Measurements from ENCODE around the gene ARPC1B. TPM values are rescaled to one million over a fixed set of nuclear protein-coding genes. Genes with fewer than 3 reads are reported as not detected.
"Not testable (repeated sequence)": the region's sequence is repeated elsewhere in the genome, so short reads cannot be mapped to it uniquely, and the experiment has no call there.

ARPC1B gene
- total and polyA plus RNA-seq, 3 donors from 2014 or later, result 50.5 to 64.9 (median 64.6) TPM

DNA sequence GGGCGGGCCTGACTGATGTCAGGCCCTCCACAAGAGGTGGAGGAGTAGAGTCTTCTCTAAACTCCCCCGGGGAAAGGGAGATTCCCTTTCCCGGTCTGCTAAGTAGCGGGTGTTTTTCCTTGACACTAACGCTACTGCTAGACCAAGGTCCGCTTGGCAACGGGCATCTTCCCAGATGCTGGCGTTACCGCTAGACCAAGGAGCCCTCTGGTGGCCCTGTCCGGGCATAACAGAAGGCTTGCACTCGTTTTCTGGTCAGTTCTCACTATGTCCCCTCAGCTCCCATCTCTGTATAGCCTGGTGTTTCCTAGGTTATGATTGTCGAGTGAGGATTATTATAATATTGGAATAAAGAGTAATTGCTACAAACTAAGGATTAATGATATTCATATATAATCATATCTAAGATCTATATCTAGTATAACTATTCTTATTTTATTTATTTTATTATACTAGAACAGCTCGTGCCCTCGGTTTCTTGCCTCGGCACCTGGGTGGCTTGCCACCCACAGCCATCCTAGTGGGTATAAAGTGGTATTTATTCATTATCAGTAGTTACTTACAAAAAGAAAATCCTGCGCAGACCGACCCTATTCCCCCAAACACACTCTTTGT lies 41.1 kb downstream of the ARPC1B start:
- H3K4me3 ChIP-seq; H3K36me3 ChIP-seq (ENCODE audit: low read depth, missing control alignments); H3K27me3 ChIP-seq; intact Hi-C loops (cut with DNase I; ENCODE audit: low total_unique reads); H3K27ac ChIP-seq; H3K9me3 ChIP-seq; H3K4me1 ChIP-seq: not testable (repeated sequence)
- TF ChIP-seq, protein P1, sequence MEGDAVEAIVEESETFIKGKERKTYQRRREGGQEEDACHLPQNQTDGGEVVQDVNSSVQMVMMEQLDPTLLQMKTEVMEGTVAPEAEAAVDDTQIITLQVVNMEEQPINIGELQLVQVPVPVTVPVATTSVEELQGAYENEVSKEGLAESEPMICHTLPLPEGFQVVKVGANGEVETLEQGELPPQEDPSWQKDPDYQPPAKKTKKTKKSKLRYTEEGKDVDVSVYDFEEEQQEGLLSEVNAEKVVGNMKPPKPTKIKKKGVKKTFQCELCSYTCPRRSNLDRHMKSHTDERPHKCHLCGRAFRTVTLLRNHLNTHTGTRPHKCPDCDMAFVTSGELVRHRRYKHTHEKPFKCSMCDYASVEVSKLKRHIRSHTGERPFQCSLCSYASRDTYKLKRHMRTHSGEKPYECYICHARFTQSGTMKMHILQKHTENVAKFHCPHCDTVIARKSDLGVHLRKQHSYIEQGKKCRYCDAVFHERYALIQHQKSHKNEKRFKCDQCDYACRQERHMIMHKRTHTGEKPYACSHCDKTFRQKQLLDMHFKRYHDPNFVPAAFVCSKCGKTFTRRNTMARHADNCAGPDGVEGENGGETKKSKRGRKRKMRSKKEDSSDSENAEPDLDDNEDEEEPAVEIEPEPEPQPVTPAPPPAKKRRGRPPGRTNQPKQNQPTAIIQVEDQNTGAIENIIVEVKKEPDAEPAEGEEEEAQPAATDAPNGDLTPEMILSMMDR (IDR thresholded peaks at IDR 0.05), result peak; percentile 48 to 67 (median 66)
- 55 to 57% methylated on average over 17 of the region's 17 CpGs for WGBS, 2 donors
- DNase-seq, result peak; percentile 87

- no peaks in the 10 kb centered on the region for H3K9me3 ChIP-seq
- H3K36me3 ChIP-seq (ENCODE audit: low read depth, missing control alignments), result peaks cover under 1% of the 10 kb centered on the region
- no peak overlapping the region for H3K27ac ChIP-seq
- no peaks in the 10 kb centered on the region for H3K4me1 ChIP-seq
- no peak overlapping the region for H3K4me3 ChIP-seq
- H3K27me3 ChIP-seq, result no peaks in the 10 kb centered on the region
- intact Hi-C loops (cut with DNase I; ENCODE audit: low total_unique reads), result no loop called here
- WGBS, 2 donors, result 89 to 90% methylated on average over 9 of the region's 9 CpGs
- no peak for TF ChIP-seq POLR2A (IDR thresholded peaks at IDR 0.05)
- TF ChIP-seq, protein P1 (IDR thresholded peaks at IDR 0.05), result no peak
- no peak for DNase-seq
Measured at GRCh38 chr7:99418260-99418659, 43.7 kb downstream of the ARPC1B start.

GRCh38 chr7:99419323-99420021 lies 44.9 kb downstream of the ARPC1B start:
- no peak for TF ChIP-seq POLR2A (IDR thresholded peaks at IDR 0.05)
- DNase-seq, result no peak
- peak overlapping the region in 1 of 2 donors; percentile 3 for H3K4me3 ChIP-seq
- H3K9me3 ChIP-seq, result no peaks in the 10 kb centered on the region
- WGBS, 2 donors, result 89 to 90% methylated on average over 13 to 29 of the region's 29 CpGs
- no peaks in the 10 kb centered on the region for H3K27me3 ChIP-seq
- H3K27ac ChIP-seq, result no peak overlapping the region
- H3K36me3 ChIP-seq (ENCODE audit: low read depth, missing control alignments), result peaks cover 3% of the 10 kb centered on the region
- no peaks in the 10 kb centered on the region for H3K4me1 ChIP-seq
- intact Hi-C loops (cut with DNase I; ENCODE audit: low total_unique reads), result no loop called here

DNA sequence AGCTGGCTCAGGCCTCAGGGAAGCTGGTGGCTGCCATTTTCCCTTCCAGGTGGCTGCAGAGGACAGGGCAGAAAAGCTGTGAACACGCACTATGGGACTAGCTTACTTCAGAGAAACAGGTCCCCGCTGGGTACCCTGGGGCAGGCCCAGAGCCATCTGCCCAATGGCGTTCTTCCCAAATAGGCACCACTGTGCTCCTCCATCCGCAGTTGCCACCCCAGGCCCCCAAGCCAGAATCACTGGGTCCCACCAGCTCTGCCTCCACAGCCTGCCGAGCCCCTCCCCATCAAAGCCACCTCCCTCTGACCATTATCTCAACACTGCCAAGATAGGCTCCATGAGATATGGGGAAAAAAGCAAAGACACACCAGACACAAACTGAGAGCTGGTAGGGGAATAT lies 45.7 kb downstream of the ARPC1B start:
- H3K4me1 ChIP-seq, result no peaks in the 10 kb centered on the region
- intact Hi-C loops (cut with DNase I; ENCODE audit: low total_unique reads), result no loop called here
- no peak for DNase-seq
- peak overlapping the region; percentile 3 to 9 for H3K4me3 ChIP-seq
- TF ChIP-seq POLR2A (IDR thresholded peaks at IDR 0.05), result no peak
- TF ChIP-seq, protein P1 (IDR thresholded peaks at IDR 0.05), result no peak
- H3K27me3 ChIP-seq, result no peaks in the 10 kb centered on the region
- no peak overlapping the region for H3K27ac ChIP-seq
- H3K9me3 ChIP-seq, result no peaks in the 10 kb centered on the region
- WGBS, 2 donors, result 79 to 89% methylated on average over 5 of the region's 5 CpGs
- peaks cover 3% of the 10 kb centered on the region for H3K36me3 ChIP-seq (ENCODE audit: low read depth, missing control alignments)

- TF ChIP-seq, protein P1 (IDR thresholded peaks at IDR 0.05), result no peak
- 77 to 81% methylated on average over 7 of the region's 7 CpGs for WGBS, 2 donors
- Histone ChIP-seq H3K27ac (no peak overlapping the region), H3K9me3 (no peaks in the 10 kb centered on the region), H3K36me3 (ENCODE audit: low read depth, missing control alignments) (peaks cover 3% of the 10 kb centered on the region), H3K4me3 (no peak overlapping the region), H3K4me1 (no peaks in the 10 kb centered on the region), H3K27me3 (no peaks in the 10 kb centered on the region)
- intact Hi-C loops (cut with DNase I; ENCODE audit: low total_unique reads), result no loop called here
- no peak for DNase-seq
Measured at GRCh38 chr7:99420986-99421385, 46.5 kb downstream of the ARPC1B start.
